ENCODE measurements around the gene KIAA0513. TPM values are rescaled to one million over a fixed set of nuclear protein-coding genes. Genes with fewer than 3 reads are reported as not detected.

The KIAA0513 gene
- total RNA-seq, 1 experiment from 2014 or later, result 6.6 TPM

- Histone ChIP-seq H3K4me3 (replicated peaks in 1 of 2; ENCODE audit: low read depth in 1 of 2, low read length in 2 of 2) (no peak overlapping the region), H3K9me2 (ENCODE audit: insufficient read depth) (no peaks in the 10 kb centered on the region), H3K4me1 (ENCODE audit: control insufficient read depth in 1 of 2, insufficient read depth in 2 of 2, low read length in 2 of 2) (no peaks in the 10 kb centered on the region), H3K9me3 (ENCODE audit: control insufficient read depth in 1 of 2, insufficient read depth in 1 of 2, low read depth in 1 of 2, low read length in 2 of 2) (no peaks in the 10 kb centered on the region), H2AFZ (ENCODE audit: low read depth, low read length, poor library complexity, severe bottlenecking) (no peak overlapping the region), H4K20me1 (ENCODE audit: insufficient read depth) (no peaks in the 10 kb centered on the region), H3K9ac (ENCODE audit: low read length) (no peak overlapping the region), H3K79me2 (ENCODE audit: insufficient read depth, low read length) (no peaks in the 10 kb centered on the region), H3K4me2 (ENCODE audit: low read length) (no peak overlapping the region), H3K36me3 (ENCODE audit: control insufficient read depth in 1 of 2, insufficient read depth in 2 of 2, low read length in 2 of 2) (no peaks in the 10 kb centered on the region), H3K27me3 (ENCODE audit: insufficient read depth, low read length) (no peaks in the 10 kb centered on the region), H3K27ac (ENCODE audit: low read depth, low read length) (no peak overlapping the region)
- no peak for ATAC-seq
- BruUV-seq (replicated peaks), result no TSS peak
- no peak for DNase-seq (ENCODE audit: low read depth, low spot score)
- RAD21 ChIA-PET (ENCODE audit: low non-redundant PET in 1 of 2, low total read pairs in 2 of 2, uncharacterized antibody in 2 of 2, unreplicated experiment in 2 of 2), result no interaction called here
- CTCF ChIA-PET, result no interaction called here
- TF ChIP-seq ZFX (IDR thresholded peaks at IDR 0.05) (no peak), TCF7L2 (IDR thresholded peaks at IDR 0.05; ENCODE audit: borderline replicate concordance, extremely low read depth, insufficient read depth, insufficient read length) (no peak), REST (IDR thresholded peaks at IDR 0.05; ENCODE audit: low read depth) (no peak), POLR2AphosphoS5 (IDR thresholded peaks at IDR 0.05; ENCODE audit: low read depth, low read length) (no peak), FOSL1 (IDR thresholded peaks at IDR 0.05; ENCODE audit: low read depth) (no peak), MAX (IDR thresholded peaks at IDR 0.05) (no peak), ELF1 (IDR thresholded peaks at IDR 0.05; ENCODE audit: borderline replicate concordance, low read depth) (no peak), SIN3A (IDR thresholded peaks at IDR 0.05; ENCODE audit: low read depth) (no peak), ATF3 (IDR thresholded peaks at IDR 0.05) (no peak), JUND (IDR thresholded peaks at IDR 0.05) (no peak), YY1 (IDR thresholded peaks at IDR 0.05; ENCODE audit: extremely low read depth, insufficient replicate concordance, low read depth, low read length) (no peak), EGR1 (IDR thresholded peaks at IDR 0.05; ENCODE audit: low read depth) (no peak), ZNF274 (IDR thresholded peaks at IDR 0.05; ENCODE audit: low read depth, low read length) (no peak), RAD21 (IDR thresholded peaks at IDR 0.05; ENCODE audit: low read depth) (no peak), SP1 (IDR thresholded peaks at IDR 0.05; ENCODE audit: low read depth) (no peak), CBX3 (IDR thresholded peaks at IDR 0.05; ENCODE audit: low read depth) (no peak), SRF (IDR thresholded peaks at IDR 0.05; ENCODE audit: low read depth) (no peak)
- intact Hi-C loops (cut with micrococcal nuclease), result no loop called here
- POLR2A ChIA-PET, result no interaction called here
Measured at GRCh38 chr16:85132456-85133289, 105.1 kb downstream of the KIAA0513 start.
